ENCODE data around the gene BCKDHB. TPM values are rescaled to one million over a fixed set of nuclear protein-coding genes. Genes with fewer than 3 reads are reported as not detected.

Gene BCKDHB
- total and polyA plus RNA-seq, 5 donors from 2014 or later: 15.2 to 28.7 (median 23.1) TPM

DNA sequence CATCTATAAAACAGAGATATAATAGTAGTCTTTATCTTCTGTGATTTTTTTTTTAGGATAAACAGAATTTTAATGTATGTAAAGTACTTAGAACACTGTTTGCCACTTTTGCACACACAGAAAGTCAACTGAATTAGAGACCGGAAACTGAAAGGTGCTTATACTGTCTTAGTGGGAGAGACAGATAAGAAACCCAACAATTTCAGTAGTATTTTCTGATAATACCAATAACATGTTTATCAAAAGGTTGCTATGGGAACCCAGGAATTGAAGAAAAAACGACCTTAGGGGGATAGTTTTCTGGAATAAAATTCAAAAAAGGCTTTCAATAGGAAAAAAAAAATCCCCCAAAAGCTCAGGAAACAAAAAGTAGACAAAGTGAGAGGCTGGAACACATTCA, 138.6 kb downstream of the BCKDHB start:
- H3K4me3 Mint-ChIP-seq: no peak overlapping the region
- no peak for DNase-seq
- H3K27me3 ChIP-seq (ENCODE audit: control insufficient read depth, insufficient read depth, low read length): no peaks in the 10 kb centered on the region
- H3K27ac ChIP-seq (ENCODE audit: insufficient read depth, low read length, poor library complexity, severe bottlenecking): no peak overlapping the region
- H3K36me3 Mint-ChIP-seq: peaks cover 31% of the 10 kb centered on the region
- no peak overlapping the region for H3K27ac Mint-ChIP-seq
- no peaks in the 10 kb centered on the region for H3K27me3 Mint-ChIP-seq
- no peaks in the 10 kb centered on the region for H3K4me1 ChIP-seq (ENCODE audit: control insufficient read depth, insufficient read depth, low read length, poor library complexity, severe bottlenecking)
- no peak overlapping the region for H3K4me3 ChIP-seq (ENCODE audit: low read depth, low read length)
- no peaks in the 10 kb centered on the region for H3K36me3 ChIP-seq (ENCODE audit: control insufficient read depth, insufficient read depth, low read length)
- peaks cover 0 to 3% (median 0%) of the 10 kb centered on the region in 7 donors for H3K9me3 Mint-ChIP-seq
- H3K9me3 ChIP-seq (ENCODE audit: control insufficient read depth in 2 of 2, low read length in 2 of 2): no peaks in the 10 kb centered on the region
- peaks cover 5 to 11% (median 7%) of the 10 kb centered on the region in 4 donors for H3K4me1 Mint-ChIP-seq
- no peak for ATAC-seq (ENCODE audit: low read depth in 2 of 2)

DNA sequence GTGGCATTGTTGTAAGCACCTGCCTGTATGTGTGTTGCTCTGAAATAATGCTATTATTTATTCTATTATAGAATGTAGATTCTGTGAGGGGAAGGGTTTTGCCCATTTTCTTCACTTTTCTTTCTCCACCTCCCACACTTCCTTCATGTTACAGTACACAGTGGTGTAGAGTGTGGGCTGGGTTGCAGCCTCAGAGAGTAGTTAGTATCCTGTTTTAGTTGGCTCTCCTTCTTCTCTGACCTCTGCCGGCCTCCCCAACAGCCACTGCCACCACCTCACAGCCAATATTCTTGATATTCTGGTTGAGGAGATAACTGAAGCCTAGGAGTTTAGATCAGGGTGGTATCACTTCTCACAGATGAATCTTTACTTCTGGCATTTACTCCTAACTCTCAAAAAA, 143.4 kb downstream of the BCKDHB start:
- H3K4me1 Mint-ChIP-seq: peaks cover 0 to 2% (median 0%) of the 10 kb centered on the region in 4 donors
- no peak overlapping the region for H3K27ac ChIP-seq (ENCODE audit: insufficient read depth, low read length, poor library complexity, severe bottlenecking)
- no peak overlapping the region for H3K4me3 Mint-ChIP-seq
- no peaks in the 10 kb centered on the region for H3K4me1 ChIP-seq (ENCODE audit: control insufficient read depth, insufficient read depth, low read length, poor library complexity, severe bottlenecking)
- H3K27me3 ChIP-seq (ENCODE audit: control insufficient read depth, insufficient read depth, low read length): no peaks in the 10 kb centered on the region
- ATAC-seq (ENCODE audit: low read depth in 2 of 2): no peak
- H3K36me3 Mint-ChIP-seq: peaks cover 14% of the 10 kb centered on the region
- no peak overlapping the region for H3K4me3 ChIP-seq (ENCODE audit: low read depth, low read length)
- no peak overlapping the region for H3K27ac Mint-ChIP-seq
- H3K36me3 ChIP-seq (ENCODE audit: control insufficient read depth, insufficient read depth, low read length): no peaks in the 10 kb centered on the region
- H3K9me3 Mint-ChIP-seq: no peaks in the 10 kb centered on the region
- no peaks in the 10 kb centered on the region for H3K27me3 Mint-ChIP-seq
- no peaks in the 10 kb centered on the region for H3K9me3 ChIP-seq (ENCODE audit: control insufficient read depth in 2 of 2, low read length in 2 of 2)
- DNase-seq: no peak

DNA sequence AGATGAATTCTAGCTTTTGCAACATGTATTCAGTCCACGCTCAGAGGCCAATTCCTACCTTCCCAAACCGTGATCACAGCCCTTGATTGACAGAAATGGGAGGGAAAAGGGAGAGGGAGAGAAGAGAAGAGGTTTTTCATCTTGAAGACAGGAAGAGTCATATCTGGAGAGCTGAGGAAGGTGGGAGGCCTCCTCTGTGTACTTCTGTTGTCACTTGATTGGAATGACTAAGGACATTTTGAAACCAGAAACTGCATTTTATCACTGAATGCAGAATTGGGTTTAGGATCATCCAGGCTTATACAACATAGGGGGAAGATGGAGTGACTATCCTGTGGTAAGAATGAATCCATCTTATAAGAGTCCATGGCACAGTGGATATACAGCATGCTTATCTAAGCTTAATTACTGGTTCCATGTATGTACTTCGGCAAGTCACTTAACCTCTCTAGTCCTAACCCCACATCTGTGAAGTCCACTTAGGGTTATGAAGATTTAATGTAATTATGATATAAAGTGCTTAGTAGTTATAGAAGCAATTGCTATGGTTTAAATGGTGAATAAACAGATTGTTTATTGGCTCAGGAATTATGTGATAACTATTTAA, 144.0 kb downstream of the BCKDHB start:
- H3K9me3 Mint-ChIP-seq: no peaks in the 10 kb centered on the region
- Histone ChIP-seq H3K27me3 (ENCODE audit: control insufficient read depth, insufficient read depth, low read length) (no peaks in the 10 kb centered on the region), H3K9me3 (ENCODE audit: control insufficient read depth in 2 of 2, low read length in 2 of 2) (no peaks in the 10 kb centered on the region), H3K36me3 (ENCODE audit: control insufficient read depth, insufficient read depth, low read length) (no peaks in the 10 kb centered on the region), H3K4me3 (ENCODE audit: low read depth, low read length) (no peak overlapping the region), H3K4me1 (ENCODE audit: control insufficient read depth, insufficient read depth, low read length, poor library complexity, severe bottlenecking) (no peaks in the 10 kb centered on the region), H3K27ac (ENCODE audit: insufficient read depth, low read length, poor library complexity, severe bottlenecking) (no peak overlapping the region)
- no peaks in the 10 kb centered on the region for H3K27me3 Mint-ChIP-seq
- no peak overlapping the region for H3K27ac Mint-ChIP-seq
- ATAC-seq (ENCODE audit: low read depth in 2 of 2) (no peak), DNase-seq (no peak)
- H3K4me3 Mint-ChIP-seq: no peak overlapping the region
- peaks cover 14% of the 10 kb centered on the region for H3K36me3 Mint-ChIP-seq
- peaks cover 0 to 2% (median 0%) of the 10 kb centered on the region in 4 donors for H3K4me1 Mint-ChIP-seq

DNA sequence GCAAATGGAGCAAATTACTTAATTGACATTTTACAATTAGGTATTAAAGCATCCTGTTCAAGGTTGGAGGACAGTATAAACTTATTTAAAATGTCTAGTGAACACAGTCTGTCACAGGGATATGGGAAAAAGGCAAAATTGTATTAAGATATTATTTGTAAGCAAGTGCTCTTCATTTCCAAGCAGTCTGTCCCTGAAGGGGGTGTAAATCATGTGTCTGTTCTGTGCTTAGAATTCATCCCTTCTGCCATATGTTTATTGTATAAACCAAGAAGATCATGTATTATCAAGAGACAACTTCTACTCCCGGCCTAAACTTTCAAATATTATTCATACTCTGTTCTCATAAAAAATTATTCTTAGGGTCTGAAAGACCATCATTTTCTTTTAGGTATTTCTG, 144.8 kb downstream of the BCKDHB start:
- Histone ChIP-seq H3K4me3 (ENCODE audit: low read depth, low read length) (no peak overlapping the region), H3K27ac (ENCODE audit: insufficient read depth, low read length, poor library complexity, severe bottlenecking) (no peak overlapping the region), H3K27me3 (ENCODE audit: control insufficient read depth, insufficient read depth, low read length) (no peaks in the 10 kb centered on the region), H3K36me3 (ENCODE audit: control insufficient read depth, insufficient read depth, low read length) (no peaks in the 10 kb centered on the region), H3K4me1 (ENCODE audit: control insufficient read depth, insufficient read depth, low read length, poor library complexity, severe bottlenecking) (no peaks in the 10 kb centered on the region), H3K9me3 (ENCODE audit: control insufficient read depth in 2 of 2, low read length in 2 of 2) (no peaks in the 10 kb centered on the region)
- Mint-ChIP-seq H3K36me3 (peaks cover 12% of the 10 kb centered on the region), H3K27ac (no peak overlapping the region), H3K4me1 (peaks cover 0 to 2% (median 0%) of the 10 kb centered on the region in 4 donors), H3K4me3 (no peak overlapping the region), H3K9me3 (no peaks in the 10 kb centered on the region), H3K27me3 (no peaks in the 10 kb centered on the region)
- ATAC-seq (ENCODE audit: low read depth in 2 of 2) (no peak), DNase-seq (no peak)

DNA sequence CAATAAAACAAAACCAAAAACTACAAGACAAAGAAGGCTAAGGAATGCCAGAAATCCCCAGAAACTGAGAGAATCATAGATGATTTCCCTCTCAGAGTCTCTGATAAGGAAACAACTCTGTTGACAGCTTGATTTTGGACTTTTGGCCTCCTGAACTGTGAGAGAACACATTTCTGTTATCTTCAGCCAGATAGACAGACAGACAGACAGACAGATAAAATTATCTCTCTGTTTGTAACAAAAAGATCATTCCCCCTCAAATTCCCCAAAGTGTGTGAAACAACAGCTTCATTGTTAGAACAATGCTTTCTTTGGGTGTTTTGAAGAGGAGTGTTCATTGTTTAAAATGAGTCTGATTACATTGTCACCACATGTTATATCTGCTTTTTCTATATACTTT, 148.2 kb downstream of the BCKDHB start:
- H3K36me3 Mint-ChIP-seq: peaks cover 12% of the 10 kb centered on the region
- H3K9me3 ChIP-seq (ENCODE audit: control insufficient read depth in 2 of 2, low read length in 2 of 2): no peaks in the 10 kb centered on the region
- no peak for ATAC-seq (ENCODE audit: low read depth in 2 of 2)
- H3K27me3 ChIP-seq (ENCODE audit: control insufficient read depth, insufficient read depth, low read length): no peaks in the 10 kb centered on the region
- H3K4me3 ChIP-seq (ENCODE audit: low read depth, low read length): no peak overlapping the region
- H3K36me3 ChIP-seq (ENCODE audit: control insufficient read depth, insufficient read depth, low read length): no peaks in the 10 kb centered on the region
- H3K9me3 Mint-ChIP-seq: no peaks in the 10 kb centered on the region
- no peak overlapping the region for H3K4me3 Mint-ChIP-seq
- H3K4me1 ChIP-seq (ENCODE audit: control insufficient read depth, insufficient read depth, low read length, poor library complexity, severe bottlenecking): no peaks in the 10 kb centered on the region
- H3K27ac ChIP-seq (ENCODE audit: insufficient read depth, low read length, poor library complexity, severe bottlenecking): no peak overlapping the region
- no peak for DNase-seq
- H3K4me1 Mint-ChIP-seq: no peaks in the 10 kb centered on the region
- no peaks in the 10 kb centered on the region for H3K27me3 Mint-ChIP-seq
- H3K27ac Mint-ChIP-seq: no peak overlapping the region

DNA sequence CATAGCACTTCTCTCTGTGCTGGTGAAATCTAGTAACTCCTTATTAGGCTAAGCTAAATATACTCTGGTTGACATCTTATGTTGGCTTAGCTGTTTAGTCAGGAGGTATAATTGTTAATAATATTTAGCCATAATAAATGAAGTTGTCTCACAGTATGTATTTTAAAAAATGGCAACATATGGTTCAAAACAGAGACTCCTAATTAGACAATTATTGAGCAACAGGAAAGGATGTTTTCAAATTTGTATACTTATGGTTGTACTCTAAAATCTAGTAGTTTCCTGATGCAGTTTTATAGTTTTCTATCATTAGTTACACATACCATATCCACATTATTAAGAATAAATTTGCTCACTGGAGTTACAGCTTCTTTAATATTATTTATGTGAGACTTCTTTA, 150.2 kb downstream of the BCKDHB start:
- H3K27ac Mint-ChIP-seq: no peak overlapping the region
- H3K4me3 ChIP-seq (ENCODE audit: low read depth, low read length): no peak overlapping the region
- H3K4me3 Mint-ChIP-seq: no peak overlapping the region
- no peaks in the 10 kb centered on the region for H3K27me3 Mint-ChIP-seq
- no peak for ATAC-seq (ENCODE audit: low read depth in 2 of 2)
- no peaks in the 10 kb centered on the region for H3K9me3 Mint-ChIP-seq
- no peak overlapping the region for H3K27ac ChIP-seq (ENCODE audit: insufficient read depth, low read length, poor library complexity, severe bottlenecking)
- no peaks in the 10 kb centered on the region for H3K4me1 Mint-ChIP-seq
- no peaks in the 10 kb centered on the region for H3K36me3 ChIP-seq (ENCODE audit: control insufficient read depth, insufficient read depth, low read length)
- H3K9me3 ChIP-seq (ENCODE audit: control insufficient read depth in 2 of 2, low read length in 2 of 2): no peaks in the 10 kb centered on the region
- DNase-seq: no peak
- no peaks in the 10 kb centered on the region for H3K4me1 ChIP-seq (ENCODE audit: control insufficient read depth, insufficient read depth, low read length, poor library complexity, severe bottlenecking)
- H3K27me3 ChIP-seq (ENCODE audit: control insufficient read depth, insufficient read depth, low read length): no peaks in the 10 kb centered on the region
- peaks cover 20% of the 10 kb centered on the region for H3K36me3 Mint-ChIP-seq

DNA sequence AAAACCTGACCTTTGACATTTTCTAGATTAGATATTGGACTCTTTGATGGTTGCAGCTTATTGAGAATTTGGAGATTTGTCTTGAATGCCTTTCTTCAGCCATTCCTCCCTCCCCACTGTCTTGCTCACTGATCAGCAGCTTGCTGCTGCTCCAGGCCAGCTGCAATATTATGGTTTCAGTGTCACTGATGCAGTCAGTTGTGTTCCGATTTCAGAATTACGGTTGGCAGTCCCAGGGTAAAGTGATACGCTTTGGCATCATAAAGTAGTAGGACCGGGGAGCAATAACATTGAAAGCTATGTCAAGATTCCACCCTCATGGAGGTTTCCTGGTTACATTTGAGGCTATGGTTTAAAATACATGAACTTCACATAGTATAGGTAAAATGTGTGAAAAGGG, 152.6 kb downstream of the BCKDHB start:
- no peaks in the 10 kb centered on the region for H3K9me3 ChIP-seq (ENCODE audit: control insufficient read depth in 2 of 2, low read length in 2 of 2)
- ATAC-seq (ENCODE audit: low read depth in 2 of 2): no peak
- Mint-ChIP-seq H3K9me3 (no peaks in the 10 kb centered on the region), H3K27ac (no peak overlapping the region), H3K4me3 (no peak overlapping the region), H3K4me1 (no peaks in the 10 kb centered on the region), H3K36me3 (peaks cover 23% of the 10 kb centered on the region), H3K27me3 (no peaks in the 10 kb centered on the region)
- no peak for DNase-seq
- H3K27ac ChIP-seq (ENCODE audit: insufficient read depth, low read length, poor library complexity, severe bottlenecking): no peak overlapping the region
- no peak overlapping the region for H3K4me3 ChIP-seq (ENCODE audit: low read depth, low read length)
- H3K27me3 ChIP-seq (ENCODE audit: control insufficient read depth, insufficient read depth, low read length): no peaks in the 10 kb centered on the region
- H3K4me1 ChIP-seq (ENCODE audit: control insufficient read depth, insufficient read depth, low read length, poor library complexity, severe bottlenecking): no peaks in the 10 kb centered on the region
- H3K36me3 ChIP-seq (ENCODE audit: control insufficient read depth, insufficient read depth, low read length): no peaks in the 10 kb centered on the region

DNA sequence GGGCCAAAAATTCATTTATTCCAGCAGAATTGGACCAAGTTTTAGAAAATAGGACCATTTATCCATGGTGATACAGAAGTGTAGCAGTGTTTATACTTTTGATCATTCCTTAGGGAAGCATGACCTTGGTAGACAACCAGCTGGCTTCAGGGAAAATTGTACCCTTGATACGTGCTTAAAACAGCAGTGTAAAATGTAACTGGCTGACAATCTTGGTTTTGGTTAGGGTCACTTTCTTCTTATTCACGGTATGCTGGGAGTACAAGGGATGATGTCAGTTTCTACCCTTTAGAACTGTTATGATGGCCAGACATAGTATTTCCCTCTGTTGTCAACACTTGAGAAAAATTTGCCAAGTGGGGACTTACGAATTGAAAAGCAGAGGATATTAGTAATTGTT, 157.1 kb downstream of the BCKDHB start:
- H3K27me3 ChIP-seq (ENCODE audit: control insufficient read depth, insufficient read depth, low read length): no peaks in the 10 kb centered on the region
- H3K4me1 Mint-ChIP-seq: no peaks in the 10 kb centered on the region
- ATAC-seq (ENCODE audit: low read depth in 2 of 2): no peak

More for the DNA sequence above, 157.1 kb downstream of the BCKDHB start:
- no peak for DNase-seq
- Mint-ChIP-seq H3K36me3 (peaks cover 24% of the 10 kb centered on the region), H3K9me3 (no peaks in the 10 kb centered on the region), H3K27me3 (no peaks in the 10 kb centered on the region), H3K4me3 (no peak overlapping the region), H3K27ac (no peak overlapping the region)
- Histone ChIP-seq H3K9me3 (ENCODE audit: control insufficient read depth in 2 of 2, low read length in 2 of 2) (no peaks in the 10 kb centered on the region), H3K27ac (ENCODE audit: insufficient read depth, low read length, poor library complexity, severe bottlenecking) (no peak overlapping the region), H3K4me3 (ENCODE audit: low read depth, low read length) (no peak overlapping the region), H3K36me3 (ENCODE audit: control insufficient read depth, insufficient read depth, low read length) (no peaks in the 10 kb centered on the region), H3K4me1 (ENCODE audit: control insufficient read depth, insufficient read depth, low read length, poor library complexity, severe bottlenecking) (no peaks in the 10 kb centered on the region)

All from CD4-positive, CD25-positive, alpha-beta regulatory T cell (primary cell).